Kasumi-1 (cell line): ENCODE data around the gene NEB.
A peak's percentile ranks its signal among the peaks of the same experiment; 100 is the strongest.

Experiments
- DNase-seq, 2 experiments: peaks; one replicate each; lab custom pipeline; 2025; lab: John Stamatoyannopoulos, UW

NEB gene

DNA sequence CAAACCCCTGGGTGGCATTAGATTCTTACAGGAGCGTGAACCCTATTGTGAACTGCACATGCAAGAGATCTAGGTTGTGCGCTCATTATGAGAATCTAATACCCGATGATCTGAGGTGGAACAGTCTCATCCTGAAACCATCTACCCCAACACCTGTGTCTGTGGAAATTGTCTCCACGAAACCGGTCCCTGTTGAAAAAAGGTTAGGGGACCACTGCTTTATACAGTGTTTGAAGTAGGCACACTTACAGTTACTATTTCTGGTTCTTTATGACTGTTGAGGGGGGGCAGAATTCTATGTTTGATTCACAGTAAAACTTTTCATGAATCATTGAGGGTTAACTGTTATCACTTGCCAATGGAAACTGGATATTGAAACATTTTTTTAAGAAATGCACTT lies 252.5 kb downstream of the NEB start:
- DNase-seq: no peak

DNA sequence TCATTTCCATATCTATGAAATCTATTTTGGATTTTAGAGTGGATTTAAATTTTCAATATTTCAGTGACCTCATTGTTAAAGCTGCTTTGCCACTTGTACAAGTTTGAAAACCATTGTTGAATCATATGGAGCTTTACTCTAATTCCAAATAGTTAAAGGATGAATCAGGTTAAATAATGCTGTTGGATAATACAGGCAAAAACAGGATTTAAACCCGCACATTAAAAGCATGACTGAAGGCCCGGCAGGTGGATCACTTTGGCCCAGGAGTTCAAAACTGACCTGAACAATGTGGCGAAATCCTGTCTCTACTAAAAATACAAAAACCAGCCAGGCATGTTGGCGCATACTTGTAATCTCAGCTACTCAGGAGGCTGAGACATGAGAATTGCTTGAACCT lies 256.3 kb downstream of the NEB start:
- no peak for DNase-seq

DNA sequence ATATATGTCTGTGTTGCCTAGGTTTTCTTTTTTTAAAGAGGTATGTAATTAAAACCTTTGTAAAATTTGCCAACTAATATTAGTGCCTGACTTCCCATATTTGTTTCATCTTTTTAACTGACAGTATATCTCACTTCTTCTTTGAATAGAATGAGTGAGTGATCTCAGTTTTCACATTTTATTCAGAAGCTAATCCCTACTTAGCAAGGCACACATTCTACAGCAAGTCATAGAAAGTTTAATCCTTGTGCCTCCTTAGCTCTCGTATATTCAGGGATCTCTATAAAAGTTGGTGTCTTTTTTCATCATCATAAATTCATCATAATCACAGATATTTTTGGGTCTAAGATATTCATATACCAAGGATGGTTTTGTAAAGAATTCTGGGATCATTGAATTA lies 258.0 kb downstream of the NEB start:
- DNase-seq: no peak

DNA sequence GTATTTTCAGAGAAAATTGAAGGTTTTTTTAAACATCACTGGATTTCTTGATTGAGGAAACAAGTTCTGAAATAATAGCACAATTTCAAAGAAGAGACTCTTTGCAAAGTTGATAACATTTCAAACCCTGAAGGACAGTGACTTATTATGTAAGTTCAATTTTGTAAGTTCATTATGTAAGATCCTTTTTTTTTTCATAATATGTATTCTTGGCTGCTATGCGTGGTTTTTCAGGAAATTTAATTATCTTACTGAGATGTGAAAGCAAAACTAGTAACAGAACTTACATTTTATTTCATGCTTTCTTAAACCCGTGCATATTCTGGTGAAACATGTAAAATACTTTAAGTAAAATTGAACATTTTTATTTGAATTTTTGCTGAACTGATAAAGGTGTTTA lies 259.2 kb downstream of the NEB start:
- DNase-seq: no peak

DNA sequence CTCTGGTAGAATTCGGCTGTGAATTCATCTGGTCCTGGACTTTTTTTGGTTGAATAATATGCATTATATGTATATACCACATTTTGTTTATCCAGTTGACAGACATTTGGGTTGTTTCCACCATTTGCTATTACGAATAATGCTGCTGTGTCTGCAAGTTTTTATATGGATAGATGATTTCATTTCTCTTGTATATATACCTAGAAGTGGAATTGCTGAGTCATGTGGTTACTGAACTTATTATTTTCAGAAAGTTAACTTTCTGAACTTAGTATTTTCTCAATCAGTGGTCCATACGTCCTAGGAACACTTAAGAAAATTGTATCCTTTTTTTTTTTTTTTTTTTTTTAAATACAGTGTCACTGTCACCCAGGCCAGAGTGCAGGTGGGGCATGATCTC lies 261.3 kb downstream of the NEB start:
- DNase-seq: no peak

DNA sequence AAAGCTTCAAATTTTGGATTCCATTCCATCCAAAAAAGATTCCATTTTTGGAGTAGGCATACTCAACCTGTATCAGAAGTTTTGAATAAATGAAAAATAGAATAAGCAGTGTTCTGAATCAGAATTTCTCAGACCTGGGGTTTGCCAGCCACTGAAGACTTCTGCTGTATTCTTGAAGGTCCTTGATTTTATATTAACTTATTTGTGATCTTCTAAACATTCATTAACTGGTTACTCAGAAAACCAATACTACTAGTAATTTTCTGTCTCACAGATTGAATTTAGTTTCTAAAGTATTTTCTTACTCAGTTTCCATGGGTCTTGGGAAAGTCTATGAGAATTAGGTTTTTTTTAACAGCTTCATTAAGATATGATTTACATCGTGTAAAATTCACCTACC lies 263.7 kb downstream of the NEB start:
- DNase-seq: no peak

DNA sequence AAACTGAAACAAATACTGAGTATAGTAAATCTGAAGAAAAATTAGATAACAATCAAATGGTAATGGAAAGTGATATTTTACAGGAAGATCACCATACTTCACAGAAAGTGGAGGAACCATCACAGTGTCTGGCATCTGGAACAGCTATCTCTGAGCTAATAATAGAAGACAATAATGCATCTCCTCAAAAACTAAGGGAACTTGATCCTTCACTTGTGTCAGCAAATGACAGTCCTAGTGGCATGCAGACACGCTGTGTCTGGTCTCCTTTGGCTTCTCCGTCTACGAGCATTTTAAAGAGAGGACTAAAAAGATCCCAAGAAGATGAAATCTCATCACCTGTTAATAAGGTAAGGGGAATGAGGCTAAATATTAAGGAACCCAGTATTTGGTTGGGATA lies 268.5 kb downstream of the NEB start:
- DNase-seq: no peak

DNA sequence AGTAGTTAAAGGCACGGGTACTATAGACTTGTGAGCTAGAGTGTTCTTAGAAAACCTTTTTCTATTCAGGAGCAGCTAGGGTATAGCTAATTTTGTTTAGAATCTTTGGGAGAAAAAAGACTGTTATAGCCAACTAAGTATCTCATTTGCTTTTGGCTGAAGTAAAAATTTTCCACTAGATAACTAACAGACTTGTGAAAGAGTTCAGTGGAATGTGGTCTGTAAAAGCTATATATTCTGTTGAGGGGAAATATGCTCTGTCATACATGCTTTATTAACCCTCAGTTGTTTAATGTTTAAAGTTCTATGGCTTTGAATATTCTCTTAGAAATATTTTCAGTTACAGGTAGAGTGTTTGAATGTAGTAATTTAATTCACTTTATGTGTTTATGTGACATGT lies 274.9 kb downstream of the NEB start:
- no peak for DNase-seq

DNA sequence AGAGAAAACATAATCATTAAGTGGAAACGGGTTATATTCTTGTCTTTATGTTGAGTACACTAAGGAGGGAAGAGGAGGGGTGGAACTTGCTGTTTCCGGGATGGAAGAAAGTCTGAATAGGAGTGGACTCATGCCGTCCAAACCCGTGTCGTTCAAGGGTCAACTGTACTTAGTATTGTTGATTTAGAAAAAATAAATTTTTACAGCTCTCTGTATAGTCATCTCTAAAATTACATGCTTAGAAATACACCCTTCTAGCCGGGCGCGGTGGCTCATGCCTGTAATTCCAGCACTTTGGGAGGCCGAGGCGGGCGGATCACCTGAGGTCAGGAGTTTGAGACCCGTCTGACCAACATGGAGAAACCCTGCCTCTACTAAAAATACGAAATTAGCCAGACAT lies 295.1 kb downstream of the NEB start:
- DNase-seq: no peak

DNA sequence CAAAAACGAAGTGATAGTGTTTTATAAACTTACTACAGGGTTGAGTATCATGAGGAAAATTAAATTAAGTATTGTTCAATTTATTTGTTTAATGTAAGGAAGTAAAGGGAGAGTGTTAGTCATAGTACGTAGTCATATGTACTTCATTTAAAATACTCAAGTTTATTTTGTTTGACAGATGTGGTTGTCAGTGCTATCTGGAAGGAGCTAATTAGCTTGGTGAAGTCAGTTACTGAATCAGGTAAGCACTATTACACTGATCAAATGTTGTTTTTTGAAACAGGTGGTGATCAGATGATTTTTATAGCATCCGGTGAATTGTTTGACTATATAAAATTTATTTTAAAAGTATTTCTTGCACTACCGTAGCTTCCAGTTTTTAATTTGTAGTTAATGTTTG lies 295.8 kb downstream of the NEB start:
- no peak for DNase-seq

DNA sequence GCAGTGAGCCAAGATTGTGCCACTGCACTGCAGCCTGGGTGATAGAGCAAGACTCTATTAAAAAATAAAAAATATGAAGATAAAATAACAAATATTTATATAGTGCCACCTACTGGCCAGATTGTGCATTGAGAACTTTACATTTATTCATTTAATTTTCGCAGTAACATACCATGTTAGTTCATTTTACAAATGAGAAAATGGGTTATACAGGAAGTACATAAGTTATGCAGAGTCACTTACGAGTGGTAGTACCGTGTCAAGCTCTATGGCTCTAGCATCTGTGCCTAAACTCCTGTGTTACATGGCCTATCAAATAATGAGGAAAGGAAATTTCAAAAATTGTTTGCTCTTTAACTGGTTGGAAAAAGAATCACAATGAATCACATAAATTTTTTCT lies 296.6 kb downstream of the NEB start:
- DNase-seq: peak; percentile 54 to 67
